GM21619 (cell line): ENCODE measurements around the gene SCYL3.
"Not testable (repeated sequence)": the region's sequence is repeated elsewhere in the genome, so short reads cannot be mapped to it uniquely, and the experiment has no call there.

ENCODE experiments used
- ATAC-seq: cut with Tn5 transposase; IDR thresholded peaks from one replicate; pipeline ENCODE4 v1.9.1; 2021; ENCODE audit not compliant: unreplicated experiment

Gene SCYL3, protein sequence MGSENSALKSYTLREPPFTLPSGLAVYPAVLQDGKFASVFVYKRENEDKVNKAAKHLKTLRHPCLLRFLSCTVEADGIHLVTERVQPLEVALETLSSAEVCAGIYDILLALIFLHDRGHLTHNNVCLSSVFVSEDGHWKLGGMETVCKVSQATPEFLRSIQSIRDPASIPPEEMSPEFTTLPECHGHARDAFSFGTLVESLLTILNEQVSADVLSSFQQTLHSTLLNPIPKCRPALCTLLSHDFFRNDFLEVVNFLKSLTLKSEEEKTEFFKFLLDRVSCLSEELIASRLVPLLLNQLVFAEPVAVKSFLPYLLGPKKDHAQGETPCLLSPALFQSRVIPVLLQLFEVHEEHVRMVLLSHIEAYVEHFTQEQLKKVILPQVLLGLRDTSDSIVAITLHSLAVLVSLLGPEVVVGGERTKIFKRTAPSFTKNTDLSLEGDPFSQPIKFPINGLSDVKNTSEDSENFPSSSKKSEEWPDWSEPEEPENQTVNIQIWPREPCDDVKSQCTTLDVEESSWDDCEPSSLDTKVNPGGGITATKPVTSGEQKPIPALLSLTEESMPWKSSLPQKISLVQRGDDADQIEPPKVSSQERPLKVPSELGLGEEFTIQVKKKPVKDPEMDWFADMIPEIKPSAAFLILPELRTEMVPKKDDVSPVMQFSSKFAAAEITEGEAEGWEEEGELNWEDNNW

DNA sequence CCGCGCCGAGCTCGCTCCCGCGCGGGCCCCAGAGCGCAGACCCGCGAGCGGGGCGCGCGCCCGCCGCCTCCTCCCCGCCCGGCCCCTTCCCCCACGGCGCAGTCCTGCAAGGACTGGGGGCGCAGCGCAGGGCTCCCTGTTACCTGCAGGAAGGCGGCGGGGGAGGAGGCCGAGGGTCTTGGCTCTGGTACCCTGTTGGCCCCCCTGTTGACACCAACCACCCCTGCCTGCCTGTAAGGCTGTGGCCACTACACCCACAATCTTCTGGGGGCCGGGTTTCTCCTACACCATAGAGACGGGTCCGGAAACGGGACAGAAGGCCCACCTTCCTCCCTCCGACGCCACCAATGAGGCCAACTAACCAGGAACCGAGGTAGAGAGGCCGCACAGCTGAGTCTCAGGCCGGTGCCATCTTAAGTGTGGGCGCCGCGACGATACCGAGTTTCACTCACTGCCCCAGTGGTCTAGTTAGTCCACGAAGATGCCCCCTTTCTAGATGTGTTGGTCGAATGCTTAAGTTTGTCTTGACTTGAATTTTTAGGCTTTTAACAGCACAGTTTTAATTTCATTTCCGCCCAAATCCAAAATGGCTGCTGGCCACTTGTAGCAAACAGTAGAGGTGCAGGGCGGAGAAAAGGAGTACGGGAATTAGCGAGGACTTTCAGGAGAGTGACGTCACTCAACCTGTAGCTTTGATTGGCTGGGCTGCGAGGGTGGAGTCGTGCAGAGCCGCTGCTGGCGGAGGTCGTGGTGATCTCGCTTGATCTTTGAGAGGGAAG lies at the start of gene SCYL3:
Gene SCYL3, minus strand, starts transcription at position 252 of the 779 bp plus-strand sequence. CDS start 5,056 bp downstream, outside the sequence.
- peak; percentile 86 for ATAC-seq

DNA sequence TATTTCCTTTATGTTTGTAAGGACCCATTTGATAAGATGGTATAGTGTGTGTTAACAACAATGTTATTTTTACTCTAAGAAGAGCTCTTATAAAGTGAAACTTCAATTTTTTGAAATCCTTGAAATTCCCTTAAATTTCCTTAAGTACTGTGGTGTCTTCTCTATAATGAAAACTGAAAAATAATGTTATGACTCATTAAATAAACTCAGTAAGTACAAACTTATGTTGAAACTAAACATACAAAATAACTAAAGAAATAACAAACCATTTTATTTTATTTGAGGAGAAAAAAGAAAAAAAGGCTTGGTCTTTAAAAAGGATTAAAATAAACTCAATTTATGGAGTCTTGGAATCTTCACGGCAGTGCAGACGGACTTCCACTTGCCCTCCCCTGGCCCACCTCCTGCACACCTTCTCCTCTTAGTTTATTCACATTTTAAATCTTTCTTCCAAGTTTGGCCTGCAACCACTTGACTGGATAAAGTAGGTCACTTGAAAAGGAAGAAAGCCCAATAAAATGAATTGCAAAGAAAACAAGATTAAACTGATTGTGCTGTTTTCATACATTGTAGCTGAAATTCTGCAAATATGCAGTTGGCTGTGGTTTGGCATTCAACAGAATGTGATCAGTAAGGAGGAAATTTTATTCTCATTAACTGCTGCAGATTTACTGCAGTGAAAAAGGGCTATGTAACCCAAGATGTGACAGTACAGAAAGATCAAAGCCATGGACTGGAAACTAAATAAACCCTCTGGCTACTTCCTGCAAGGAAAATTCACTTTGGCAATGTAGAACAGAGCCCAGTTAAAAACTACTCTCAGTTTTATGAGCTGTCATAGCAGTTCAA lies 48.5 kb upstream of the SCYL3 start:
- ATAC-seq: no peak

DNA sequence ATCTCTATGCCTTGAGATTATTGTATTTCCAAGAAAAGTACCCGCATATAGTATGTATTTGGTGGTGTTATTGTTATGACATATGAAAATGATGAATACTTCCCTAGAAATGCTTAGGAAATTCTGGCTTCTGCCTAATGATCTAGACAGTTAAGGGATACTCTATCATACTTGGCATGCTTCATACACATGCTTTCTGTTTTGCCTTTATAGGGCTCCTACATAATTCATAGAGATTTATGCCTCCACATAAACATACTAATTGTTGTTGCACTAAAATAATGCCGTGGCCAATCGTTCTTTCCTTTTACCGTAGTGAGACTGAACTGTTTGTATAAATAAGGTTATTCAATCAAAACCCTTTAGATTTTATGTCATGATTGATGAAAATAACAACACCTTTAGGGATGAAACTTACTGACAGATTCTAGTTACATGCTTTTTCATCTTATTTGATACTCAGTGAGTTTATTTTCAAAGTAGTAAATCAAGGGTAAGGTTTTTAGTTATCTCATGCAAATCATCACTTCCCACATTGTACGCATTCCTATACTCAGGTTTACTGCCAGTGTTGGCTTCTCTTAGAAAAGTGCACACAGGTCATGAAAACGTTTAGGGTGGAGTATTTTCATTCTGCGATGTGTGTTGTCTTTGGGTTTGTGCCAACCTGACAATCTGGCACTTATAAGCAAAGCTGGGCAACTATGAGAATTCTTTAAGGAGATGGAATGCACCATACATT lies 40.5 kb upstream of the SCYL3 start:
- ATAC-seq: no peak

DNA sequence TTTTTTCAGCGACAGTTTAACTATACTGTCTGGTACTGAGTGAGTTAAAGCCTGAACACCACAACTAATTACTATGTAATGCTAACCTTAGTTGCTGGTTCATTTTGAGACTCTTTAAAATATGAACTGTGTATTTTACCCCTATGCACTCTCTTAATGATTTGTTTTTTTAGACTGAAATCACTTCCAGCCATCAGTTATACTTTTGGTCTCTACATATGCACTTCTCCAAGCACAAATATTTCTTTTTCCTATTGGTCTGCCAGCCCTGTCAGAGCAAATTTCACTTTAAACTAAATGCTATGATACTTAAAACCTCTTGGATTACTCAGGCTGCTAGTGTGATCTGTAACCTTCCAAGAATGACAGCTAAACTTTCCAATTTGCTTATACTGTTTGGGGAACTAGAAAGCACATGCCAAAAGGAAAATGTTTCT lies 38.1 kb upstream of the SCYL3 start:
- no peak for ATAC-seq

DNA sequence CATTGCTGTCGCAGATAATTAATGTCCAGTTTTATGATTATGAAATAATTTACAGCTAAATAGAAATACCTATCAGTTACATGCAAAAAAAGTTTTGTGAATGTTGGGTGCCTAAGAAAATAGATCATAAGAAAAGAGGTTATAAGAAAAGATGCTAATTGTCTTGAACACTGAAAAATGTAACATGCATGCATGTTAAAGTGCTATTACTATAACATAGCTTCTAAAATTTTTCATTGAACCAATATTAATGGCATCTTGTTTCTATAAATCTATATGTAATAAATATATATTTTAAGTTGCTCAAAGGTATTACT lies 35.5 kb upstream of the SCYL3 start:
- ATAC-seq: no peak

DNA sequence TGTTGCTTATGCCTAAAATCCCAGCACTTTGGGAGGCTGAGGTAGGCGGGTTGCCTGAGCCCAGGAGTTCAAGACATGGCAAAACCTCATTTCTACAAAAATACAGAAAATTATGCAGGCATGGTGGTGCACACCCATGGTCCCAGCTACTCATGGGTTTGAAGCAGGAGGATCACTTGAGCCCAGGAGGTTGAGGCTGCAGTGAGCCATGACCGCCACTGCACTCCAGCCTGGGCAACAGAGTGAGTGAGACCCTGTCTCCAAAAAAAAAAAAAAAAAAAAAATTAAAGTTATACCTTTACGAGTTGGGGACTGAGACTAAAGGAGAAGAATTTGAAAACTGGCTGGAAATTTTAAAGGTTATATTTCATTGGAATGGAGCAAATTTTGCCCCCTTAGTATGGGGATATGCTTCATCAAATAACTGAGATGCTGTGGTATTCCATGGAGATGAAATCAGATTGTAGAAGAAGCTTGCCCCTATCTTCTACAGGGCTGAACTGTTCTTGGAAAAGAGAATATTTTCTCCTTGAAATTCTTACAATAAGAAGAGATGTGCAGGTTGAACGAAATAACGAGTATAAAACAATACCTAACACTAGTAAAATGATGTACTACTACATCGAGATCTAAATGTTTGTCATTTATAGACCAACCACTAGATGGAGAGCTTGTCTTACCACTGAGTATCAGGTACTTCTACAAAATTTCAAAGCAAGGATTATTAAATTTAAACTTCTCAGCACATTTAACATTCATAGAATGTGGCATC lies 34.9 kb upstream of the SCYL3 start:
- peak; percentile 67 for ATAC-seq

DNA sequence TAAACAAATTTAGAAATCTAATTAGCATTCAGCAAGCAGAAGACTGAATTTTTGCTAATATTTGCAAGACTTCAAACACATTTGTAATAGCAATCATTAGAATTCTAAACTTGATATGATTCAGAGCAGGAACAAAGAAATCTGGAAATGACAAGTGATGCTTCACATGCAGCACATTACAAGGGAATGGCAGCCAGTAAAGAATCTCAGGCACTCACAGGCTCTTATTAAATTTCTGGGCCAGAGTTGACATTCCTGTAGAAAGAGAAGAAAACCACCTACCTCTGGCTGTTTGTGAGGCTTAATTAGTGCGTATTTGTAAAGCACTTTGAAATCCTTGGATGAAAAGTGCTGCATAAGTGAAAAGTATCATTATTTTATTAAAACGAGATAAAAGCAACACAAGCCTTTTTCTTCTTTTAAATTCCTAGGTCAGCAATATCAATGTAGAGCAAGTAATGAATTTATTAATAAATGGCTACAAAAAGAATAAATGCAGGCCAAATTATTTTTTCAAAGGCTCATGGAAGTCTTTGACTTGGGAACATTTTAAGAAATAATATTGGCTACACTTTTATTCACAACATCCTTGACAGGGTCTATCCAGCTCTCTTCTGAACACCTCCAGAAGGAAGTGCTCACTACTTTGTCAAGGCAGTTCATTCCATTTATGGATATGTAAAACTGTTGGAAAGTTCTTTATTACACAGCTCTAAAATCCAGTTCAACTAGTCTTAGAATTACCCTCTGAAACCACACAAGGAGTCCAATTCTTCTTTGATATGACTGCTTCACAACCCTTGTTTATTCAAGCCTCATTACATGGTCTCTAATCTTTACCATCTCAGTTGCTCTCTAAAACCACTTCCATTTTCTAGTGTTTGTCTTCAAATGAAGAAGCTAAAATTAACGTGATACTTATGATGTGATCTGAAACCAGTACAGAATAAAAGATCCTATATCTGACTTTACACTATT lies 32.1 kb upstream of the SCYL3 start:
- peak; percentile 66 for ATAC-seq

DNA sequence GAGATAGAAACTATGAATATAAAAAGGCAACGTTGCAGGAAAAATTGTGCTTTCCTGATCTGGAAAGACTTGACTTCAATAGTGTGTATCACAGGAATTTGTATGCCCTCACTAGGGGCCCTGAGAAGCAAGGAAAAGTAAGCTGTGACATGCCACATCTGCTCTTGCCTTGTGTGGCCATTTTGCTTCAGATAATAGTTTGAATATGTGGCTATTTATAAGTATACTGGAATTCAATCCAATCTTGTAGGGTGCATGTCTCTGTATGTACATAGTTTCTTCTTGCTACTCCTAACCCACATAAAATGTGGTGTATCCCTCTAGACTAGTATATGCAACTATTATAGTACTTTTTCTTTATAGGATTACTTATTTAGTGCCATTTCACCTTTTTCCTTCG lies 31.1 kb upstream of the SCYL3 start:
- no peak for ATAC-seq

DNA sequence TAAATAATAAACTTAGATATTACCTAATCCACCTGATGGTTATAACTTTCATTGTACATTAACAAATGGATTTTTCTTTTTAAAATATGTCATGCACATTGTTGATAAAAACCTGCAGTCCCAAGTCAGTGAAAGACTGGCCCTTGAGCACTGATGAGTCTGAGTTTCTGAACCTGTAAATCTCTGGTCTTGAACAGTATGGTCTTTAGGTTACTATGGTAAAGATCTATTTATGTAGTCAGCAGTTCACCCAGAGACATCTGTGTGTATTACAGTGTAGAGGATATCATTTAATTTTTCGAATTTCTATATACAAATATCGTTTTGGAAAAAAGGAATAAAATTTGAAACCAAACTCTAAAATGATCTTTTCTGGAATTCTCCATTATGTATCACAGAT lies 30.4 kb upstream of the SCYL3 start:
- ATAC-seq: no peak

DNA sequence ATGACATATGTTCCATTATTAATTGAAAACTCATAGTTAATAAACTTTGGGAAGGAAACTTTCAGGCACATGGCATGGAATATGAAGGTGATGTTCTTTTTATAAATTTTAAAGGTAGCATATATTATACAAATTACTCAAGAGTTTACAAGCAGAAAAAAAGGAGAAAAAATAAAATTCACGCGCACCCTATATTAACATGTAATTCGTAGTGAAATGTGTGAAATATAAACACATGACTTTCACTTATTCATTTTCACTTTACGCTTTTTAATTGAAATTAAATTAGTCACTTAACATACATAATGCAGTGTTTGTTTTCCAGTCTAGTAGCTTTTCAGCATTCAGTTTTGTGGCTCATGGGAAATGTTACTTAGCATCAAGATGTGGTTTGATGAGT lies 27.4 kb upstream of the SCYL3 start:
- no peak for ATAC-seq

DNA sequence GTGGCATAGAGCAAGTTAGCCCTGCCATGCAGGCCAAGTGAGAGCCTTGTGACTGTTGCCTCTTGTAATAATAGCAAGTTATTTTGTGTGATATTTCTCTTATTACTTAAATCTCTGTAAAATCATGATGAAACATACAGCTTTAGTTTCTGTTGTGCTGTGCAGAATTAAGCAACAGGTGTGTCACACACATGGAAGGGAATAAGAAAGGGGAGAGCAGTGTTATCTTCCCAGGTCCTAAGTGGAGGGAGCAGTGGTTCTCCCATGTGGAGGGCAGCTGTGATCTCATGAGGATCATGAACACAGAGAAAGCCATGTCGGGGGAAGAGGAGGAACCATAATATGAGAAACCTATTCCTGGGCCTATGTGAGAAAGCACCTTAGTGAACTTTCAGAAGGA lies 25.2 kb upstream of the SCYL3 start:
- ATAC-seq: no peak

DNA sequence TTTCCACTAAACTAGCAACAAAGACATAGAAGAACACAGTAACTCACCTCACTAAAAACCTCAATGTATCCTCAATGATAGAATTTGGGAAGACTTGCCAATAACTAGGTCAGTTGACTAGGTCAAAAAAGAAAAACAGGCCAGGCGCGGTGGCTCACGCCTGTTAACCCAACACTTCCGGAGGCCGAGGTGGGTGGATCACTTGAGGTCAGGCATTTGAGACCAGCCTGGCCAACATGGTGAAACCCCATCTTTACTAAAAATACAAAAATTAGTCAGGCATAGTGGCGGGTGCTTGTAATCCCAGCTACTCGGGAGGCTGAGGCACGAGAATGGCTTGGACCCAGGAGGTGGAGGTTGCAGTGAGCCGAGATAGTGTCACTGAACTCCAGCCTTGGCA lies 24.5 kb upstream of the SCYL3 start:
- ATAC-seq: not testable (repeated sequence)

DNA sequence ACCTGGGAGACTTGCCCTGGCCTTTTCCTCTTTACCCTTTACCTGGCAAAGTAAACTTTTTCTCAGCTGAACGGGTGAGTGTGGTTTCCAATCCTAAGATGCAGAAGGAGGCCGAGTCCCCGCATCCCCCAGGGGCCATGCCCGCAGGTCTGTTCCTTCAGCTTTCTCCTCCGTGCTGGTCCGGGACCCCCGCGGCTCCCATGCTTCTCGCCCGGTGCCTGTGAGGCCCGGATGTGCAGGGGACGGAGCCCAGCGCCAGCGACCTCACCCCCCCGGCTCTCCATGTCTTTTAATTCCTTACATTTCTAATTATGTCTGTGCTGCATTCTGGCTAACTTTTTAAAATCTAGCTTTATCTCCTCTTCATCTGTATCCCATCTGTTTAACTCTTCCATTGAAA lies 21.5 kb upstream of the SCYL3 start:
- no peak for ATAC-seq

DNA sequence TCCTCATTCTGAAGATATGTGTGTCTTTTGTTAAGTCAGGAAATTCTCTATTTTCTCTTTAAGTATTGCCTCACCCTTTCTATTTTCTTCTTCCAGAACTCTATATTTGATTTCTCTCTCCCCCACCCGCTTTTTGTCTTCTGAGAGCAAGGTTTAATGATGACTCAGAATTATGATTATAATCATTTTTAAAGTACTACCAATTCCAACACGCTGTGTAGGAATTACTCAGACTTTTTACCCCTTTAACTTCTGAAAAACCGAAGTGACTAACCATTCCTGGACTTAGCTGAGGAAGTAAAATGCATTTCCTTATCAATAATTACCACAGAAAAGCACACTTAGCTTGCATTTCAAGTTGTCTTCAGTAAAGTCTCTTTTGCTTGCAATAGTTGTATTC lies 20.8 kb upstream of the SCYL3 start:
- ATAC-seq: no peak

DNA sequence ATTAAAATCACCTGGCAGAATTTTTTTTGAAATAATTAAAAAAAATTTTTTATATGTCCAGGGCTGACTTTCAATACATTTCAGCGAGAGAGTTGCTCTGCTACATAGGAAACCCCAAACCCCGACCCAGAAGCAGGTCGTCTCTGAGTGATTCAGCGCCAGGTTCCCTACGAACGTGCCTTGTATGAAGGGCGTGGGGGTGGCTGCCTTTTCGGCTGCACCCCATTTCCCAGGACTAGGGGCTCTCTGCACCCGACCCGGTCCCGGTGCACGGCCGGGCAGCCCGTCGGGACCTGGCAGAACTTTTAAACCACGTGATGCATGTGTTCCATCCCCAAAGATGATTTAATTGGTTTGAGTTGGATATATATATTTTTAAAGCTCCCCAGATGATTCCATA lies 15.8 kb upstream of the SCYL3 start:
- ATAC-seq: no peak

DNA sequence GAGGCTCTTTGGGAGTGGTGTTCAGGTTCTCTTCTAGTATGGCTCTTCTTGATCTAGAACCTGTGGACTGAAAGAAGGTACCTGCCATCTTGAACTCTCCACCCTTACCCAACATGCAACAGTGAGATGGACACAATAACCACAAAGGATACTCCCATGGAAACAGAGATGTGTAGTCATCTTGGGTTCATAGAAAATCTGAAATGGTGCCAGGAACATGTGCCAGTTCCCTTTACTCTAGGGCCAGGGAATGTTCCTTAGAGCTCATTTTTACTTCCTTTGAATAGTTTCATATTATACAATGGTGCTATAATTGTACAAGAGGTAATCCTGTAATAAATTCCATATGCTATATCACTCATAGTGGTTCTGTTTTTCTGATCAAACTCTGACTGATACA lies 13.2 kb upstream of the SCYL3 start:
- no peak for ATAC-seq

DNA sequence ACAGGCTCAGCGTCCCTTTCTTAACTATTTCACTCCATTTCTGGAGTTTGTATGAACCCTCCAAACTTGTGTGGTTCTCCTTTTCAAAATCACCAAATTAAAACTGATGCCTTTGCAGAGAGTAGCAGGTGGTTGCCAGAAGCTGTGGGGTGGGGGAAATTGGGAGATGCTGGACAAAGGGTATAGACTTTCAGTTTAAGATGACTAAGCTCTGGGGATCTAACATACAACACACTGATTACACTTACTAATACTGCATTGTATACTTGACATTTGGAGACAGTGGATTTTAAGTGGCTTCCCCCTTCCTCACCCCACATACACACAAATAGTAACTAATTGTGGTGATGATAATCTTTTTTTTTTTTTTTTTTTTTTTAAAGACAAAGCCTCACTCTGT lies 11.1 kb upstream of the SCYL3 start:
- no peak for ATAC-seq

DNA sequence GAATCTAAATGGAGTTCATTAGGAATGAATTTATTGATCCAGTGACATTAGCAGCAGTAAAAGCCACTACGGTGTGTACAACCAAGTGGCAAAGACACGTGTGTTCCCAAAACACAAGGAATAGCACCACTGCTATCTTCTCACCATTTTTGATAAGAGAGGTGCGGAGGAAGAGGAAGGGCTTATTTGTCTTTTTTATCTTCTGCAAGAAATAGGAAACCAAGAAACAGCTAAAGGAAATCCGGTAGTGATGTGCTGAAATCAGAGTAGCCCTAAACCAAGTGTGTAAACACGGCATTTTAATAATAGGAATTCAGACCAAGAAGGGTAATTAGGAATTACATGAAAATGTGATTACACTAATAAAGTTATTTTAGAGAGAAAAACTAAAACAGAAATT lies 9.1 kb upstream of the SCYL3 start:
- ATAC-seq: no peak
